Kidney epithelial cell (primary cell): Measurements from ENCODE around the gene FASN. TPM values are rescaled to one million over a fixed set of nuclear protein-coding genes. Genes with fewer than 3 reads are reported as not detected.

ENCODE experiments used
- DNase-seq: peaks from one replicate; pipeline ENCODE4 v3.0.0-alpha.2; 2010; ENCODE audit warnings: low read depth
- H3K27me3 ChIP-seq: 2 replicates; pipeline ENCODE4 v1.6.0; 2011; ENCODE audit warnings: low read length; ENCODE audit not compliant: control insufficient read depth, insufficient read depth
- H3K36me3 ChIP-seq: 2 replicates; pipeline ENCODE4 v1.5.1; 2011; ENCODE audit warnings: low read length; ENCODE audit not compliant: control insufficient read depth, insufficient read depth
- H3K4me3 ChIP-seq: 2 replicates; pipeline ENCODE4 v1.5.1; 2011; ENCODE audit warnings: low read depth, mild to moderate bottlenecking, control low read depth, low read length
- CTCF ChIP-seq: IDR thresholded peaks from 2 replicates; pipeline ENCODE4 v1.5.1; 2011; ENCODE audit warnings: mild to moderate bottlenecking, moderate library complexity, low read length, control low read depth, inconsistent platforms; ENCODE audit not compliant: insufficient read depth, poor library complexity, severe bottlenecking
- total RNA-seq: library from RNA; depleted of rRNA; stranded (reverse); fragments of >200 nt; gene quantifications from 2 replicates; pipeline ENCODE4 v1.2.3, GENCODE V29; 2015

The FASN gene
- total RNA-seq, 1 donor from 2014 or later = 202 TPM

- TF ChIP-seq CTCF = peak; percentile 50
- DNase-seq = no peak
- Histone ChIP-seq H3K27me3 (no peaks in the 10 kb centered on the region), H3K36me3 (no peaks in the 10 kb centered on the region), H3K4me3 (no peak overlapping the region)
Measured at GRCh38 chr17:82105882-82106687, 8.0 kb upstream of the FASN start.

- no peak for TF ChIP-seq CTCF
- no peak for DNase-seq
- Histone ChIP-seq H3K36me3 (no peaks in the 10 kb centered on the region), H3K4me3 (no peak overlapping the region), H3K27me3 (no peaks in the 10 kb centered on the region)
Measured at GRCh38 chr17:82105417-82105881, 7.4 kb upstream of the FASN start.

DNA sequence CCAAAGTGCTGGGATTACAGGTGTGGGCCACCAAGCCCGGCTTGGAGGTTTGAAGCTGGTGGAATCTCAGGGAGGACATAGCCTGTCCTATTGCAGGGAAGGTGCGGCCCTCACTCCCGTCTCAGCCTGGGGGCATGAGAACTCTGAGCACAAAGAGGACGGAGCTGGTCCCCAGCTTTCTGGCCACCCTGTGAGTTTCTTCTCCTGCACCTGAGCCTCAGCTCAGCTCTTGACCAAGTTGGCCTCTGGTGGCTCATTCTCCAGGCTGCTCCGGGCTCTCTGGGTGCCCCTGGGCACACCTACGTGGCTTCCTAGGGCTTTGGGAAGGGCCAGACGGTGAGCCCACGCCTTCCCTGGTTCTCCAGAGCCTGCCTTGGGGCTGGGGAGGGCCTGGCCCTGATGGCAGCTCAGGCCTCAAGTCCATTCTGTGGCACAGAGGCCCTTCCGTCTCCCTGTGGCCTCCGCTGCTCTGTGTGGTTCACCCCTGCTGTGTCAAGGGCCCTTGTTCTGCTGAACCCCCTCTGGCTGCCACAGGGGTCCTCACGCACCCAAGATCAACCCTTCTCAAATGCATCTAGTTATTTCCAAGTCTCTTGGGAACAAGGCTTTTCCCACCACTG lies 6.9 kb upstream of the FASN start:
- Histone ChIP-seq H3K36me3 (no peaks in the 10 kb centered on the region), H3K4me3 (no peak overlapping the region), H3K27me3 (no peaks in the 10 kb centered on the region)
- no peak for DNase-seq
- no peak for TF ChIP-seq CTCF

GRCh38 chr17:82103553-82104451 lies 5.8 kb upstream of the FASN start:
- H3K4me3 ChIP-seq = no peak overlapping the region
- TF ChIP-seq CTCF = no peak
- H3K27me3 ChIP-seq = no peaks in the 10 kb centered on the region
- no peaks in the 10 kb centered on the region for H3K36me3 ChIP-seq
- no peak for DNase-seq

- Histone ChIP-seq H3K36me3 (peaks cover 2% of the 10 kb centered on the region), H3K27me3 (no peaks in the 10 kb centered on the region), H3K4me3 (no peak overlapping the region)
- TF ChIP-seq CTCF = no peak
- no peak for DNase-seq
Measured at GRCh38 chr17:82101767-82102679, 4.0 kb upstream of the FASN start.
